GM12874 (cell line): ENCODE measurements around the gene MRTFA.

ENCODE experiments used
- TF ChIP-seq, protein P1 (sequence below): IDR thresholded peaks from 2 replicates; pipeline ENCODE4 v1.5.1; 2011; ENCODE audit warnings: low read depth, mild to moderate bottlenecking, control low read depth, low read length, moderate library complexity; ENCODE audit not compliant: insufficient read depth

Gene MRTFA

DNA sequence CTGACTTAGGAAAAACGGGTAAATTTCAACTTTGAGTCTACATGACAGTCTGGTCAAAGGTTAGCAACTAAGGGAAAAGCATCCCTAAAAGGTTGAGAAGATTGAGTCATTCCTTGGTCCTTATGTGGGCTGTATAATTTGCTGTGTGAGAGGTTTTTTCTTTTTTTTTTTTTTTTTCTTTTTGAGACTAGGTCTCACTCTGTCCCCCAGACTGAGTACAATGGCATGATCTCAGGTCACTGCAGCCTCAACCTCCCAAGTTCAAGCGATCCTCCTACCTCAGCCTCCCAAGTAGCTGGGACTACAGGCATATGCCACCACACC, 101.4 kb downstream of the MRTFA start:
- TF ChIP-seq, protein P1, sequence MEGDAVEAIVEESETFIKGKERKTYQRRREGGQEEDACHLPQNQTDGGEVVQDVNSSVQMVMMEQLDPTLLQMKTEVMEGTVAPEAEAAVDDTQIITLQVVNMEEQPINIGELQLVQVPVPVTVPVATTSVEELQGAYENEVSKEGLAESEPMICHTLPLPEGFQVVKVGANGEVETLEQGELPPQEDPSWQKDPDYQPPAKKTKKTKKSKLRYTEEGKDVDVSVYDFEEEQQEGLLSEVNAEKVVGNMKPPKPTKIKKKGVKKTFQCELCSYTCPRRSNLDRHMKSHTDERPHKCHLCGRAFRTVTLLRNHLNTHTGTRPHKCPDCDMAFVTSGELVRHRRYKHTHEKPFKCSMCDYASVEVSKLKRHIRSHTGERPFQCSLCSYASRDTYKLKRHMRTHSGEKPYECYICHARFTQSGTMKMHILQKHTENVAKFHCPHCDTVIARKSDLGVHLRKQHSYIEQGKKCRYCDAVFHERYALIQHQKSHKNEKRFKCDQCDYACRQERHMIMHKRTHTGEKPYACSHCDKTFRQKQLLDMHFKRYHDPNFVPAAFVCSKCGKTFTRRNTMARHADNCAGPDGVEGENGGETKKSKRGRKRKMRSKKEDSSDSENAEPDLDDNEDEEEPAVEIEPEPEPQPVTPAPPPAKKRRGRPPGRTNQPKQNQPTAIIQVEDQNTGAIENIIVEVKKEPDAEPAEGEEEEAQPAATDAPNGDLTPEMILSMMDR, result no peak

- TF ChIP-seq, protein P1, result no peak
Measured at GRCh38 chr22:40534379-40535188, 101.9 kb downstream of the MRTFA start.

DNA sequence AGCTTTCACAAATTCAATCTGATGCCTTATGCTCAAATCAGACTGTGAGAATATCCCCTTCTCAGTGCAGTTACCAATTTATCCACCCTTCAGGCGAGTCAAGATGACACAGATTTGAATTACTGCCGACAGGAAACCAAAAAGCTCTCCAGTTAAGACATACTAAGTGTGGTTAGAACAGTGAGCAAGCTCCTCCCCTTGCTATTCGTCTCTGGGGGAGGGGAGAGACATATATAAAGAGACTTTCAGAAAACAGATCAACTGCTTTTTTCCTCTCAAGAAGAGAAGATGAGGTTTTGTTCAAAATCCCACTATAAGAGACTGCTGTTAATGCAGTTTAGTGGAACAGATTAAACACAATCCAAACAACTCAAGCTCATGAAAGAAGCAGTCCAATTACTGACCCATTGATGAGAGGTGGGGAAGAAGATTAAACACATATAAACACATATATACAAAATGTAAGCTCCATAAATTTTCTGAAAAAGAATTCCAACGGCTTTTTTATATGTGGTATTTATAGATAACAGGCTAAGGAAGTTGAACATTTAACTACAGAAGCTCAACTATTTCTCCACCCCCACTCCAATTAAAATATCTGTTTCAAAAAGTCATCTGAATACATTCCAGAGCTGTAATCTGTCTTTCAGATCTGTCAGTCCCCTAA, 102.7 kb downstream of the MRTFA start:
- TF ChIP-seq, protein P1, result no peak

- TF ChIP-seq, protein P1, result no peak
Measured at GRCh38 chr22:40531951-40532900, 104.3 kb downstream of the MRTFA start.

- TF ChIP-seq, protein P1, result no peak
Measured at GRCh38 chr22:40529821-40530220, 106.7 kb downstream of the MRTFA start.

- TF ChIP-seq, protein P1, result no peak
Measured at GRCh38 chr22:40526960-40527359, 109.6 kb downstream of the MRTFA start.
